ENCODE results near the gene KANK3. TPM values are rescaled to one million over a fixed set of nuclear protein-coding genes. Genes with fewer than 3 reads are reported as not detected.

The KANK3 gene
- total RNA-seq, 1 experiment from 2014 or later: 7.7 TPM

- Histone ChIP-seq H2BK15ac (ENCODE audit: low read depth, low read length) (no peak overlapping the region), H3K79me2 (ENCODE audit: insufficient read depth, low read length) (no peaks in the 10 kb centered on the region; the same call in 1 of the 2 replicates), H3T11ph (ENCODE audit: low read length) (no peak overlapping the region), H3K9ac (ENCODE audit: extremely low read depth, insufficient read length, low read length) (peak overlapping the region; percentile 63), H3K27ac (ENCODE audit: insufficient read length, low read depth, low read length) (no peak overlapping the region), H3K14ac (ENCODE audit: insufficient read depth, low read length) (peak overlapping the region; percentile 93), H4K8ac (replicated peaks; ENCODE audit: insufficient read length, low read depth, low read length) (no peak overlapping the region), H2AK5ac (ENCODE audit: insufficient read length, low read length) (no peak overlapping the region), H2BK120ac (ENCODE audit: low read depth, low read length, poor library complexity, severe bottlenecking) (no peak overlapping the region), H3K9me3 (ENCODE audit: control insufficient read depth, low read depth, low read length) (no peaks in the 10 kb centered on the region), H3K27me3 (ENCODE audit: insufficient read depth, low read length) (no peaks in the 10 kb centered on the region), H3K4me2 (ENCODE audit: insufficient read depth, insufficient read length, low read length) (peak overlapping the region; percentile 92), H3K23me2 (ENCODE audit: insufficient read length, low read depth, low read length, poor library complexity, severe bottlenecking) (peaks cover 11% of the 10 kb centered on the region), H2BK12ac (ENCODE audit: insufficient read length, low read depth, low read length) (no peak overlapping the region), H3K56ac (ENCODE audit: insufficient read length, low read depth, low read length) (no peak overlapping the region), H3K18ac (ENCODE audit: insufficient read length, low read depth, low read length) (peak overlapping the region; percentile 41), H3K23ac (ENCODE audit: insufficient read length, low read depth, low read length) (no peak overlapping the region), H2BK20ac (ENCODE audit: low read depth, low read length, poor library complexity, severe bottlenecking) (no peak overlapping the region), H3K4ac (ENCODE audit: low read depth, low read length) (no peak overlapping the region; the same call in 1 of the 2 replicates), H2BK5ac (ENCODE audit: insufficient read length, low read length) (no peak overlapping the region), H3K4me1 (ENCODE audit: insufficient read depth, low read length) (no peaks in the 10 kb centered on the region), H4K91ac (ENCODE audit: insufficient read length, low read depth, low read length) (peak overlapping the region; percentile 2), H4K5ac (ENCODE audit: insufficient read length, low read depth, low read length) (no peak overlapping the region), H2AFZ (ENCODE audit: low read length) (no peak overlapping the region), H3K79me1 (ENCODE audit: insufficient read depth, low read depth, low read length, poor library complexity, severe bottlenecking) (no peaks in the 10 kb centered on the region), H4K20me1 (ENCODE audit: control insufficient read depth, insufficient read depth, insufficient read length) (no peaks in the 10 kb centered on the region)
- Mint-ChIP-seq H3K9me3 (no peaks in the 10 kb centered on the region), H3K27ac (peak overlapping the region; percentile 56 to 98 (median 63); a peak in 5 of 7 replicates), H3K4me1 (peaks cover 22 to 30% of the 10 kb centered on the region in 2 experiments), H3K27me3 (ENCODE audit: low read depth) (no peaks in the 10 kb centered on the region), H3K4me3 (peak overlapping the region; percentile 89 to 99), H3K36me3 (ENCODE audit: insufficient read depth in 1 of 3, low read depth in 3 of 3) (peaks cover 28 to 34% (median 28%) of the 10 kb centered on the region in 3 experiments)
- no peak for DNase-seq
- TF ChIP-seq, protein P1, sequence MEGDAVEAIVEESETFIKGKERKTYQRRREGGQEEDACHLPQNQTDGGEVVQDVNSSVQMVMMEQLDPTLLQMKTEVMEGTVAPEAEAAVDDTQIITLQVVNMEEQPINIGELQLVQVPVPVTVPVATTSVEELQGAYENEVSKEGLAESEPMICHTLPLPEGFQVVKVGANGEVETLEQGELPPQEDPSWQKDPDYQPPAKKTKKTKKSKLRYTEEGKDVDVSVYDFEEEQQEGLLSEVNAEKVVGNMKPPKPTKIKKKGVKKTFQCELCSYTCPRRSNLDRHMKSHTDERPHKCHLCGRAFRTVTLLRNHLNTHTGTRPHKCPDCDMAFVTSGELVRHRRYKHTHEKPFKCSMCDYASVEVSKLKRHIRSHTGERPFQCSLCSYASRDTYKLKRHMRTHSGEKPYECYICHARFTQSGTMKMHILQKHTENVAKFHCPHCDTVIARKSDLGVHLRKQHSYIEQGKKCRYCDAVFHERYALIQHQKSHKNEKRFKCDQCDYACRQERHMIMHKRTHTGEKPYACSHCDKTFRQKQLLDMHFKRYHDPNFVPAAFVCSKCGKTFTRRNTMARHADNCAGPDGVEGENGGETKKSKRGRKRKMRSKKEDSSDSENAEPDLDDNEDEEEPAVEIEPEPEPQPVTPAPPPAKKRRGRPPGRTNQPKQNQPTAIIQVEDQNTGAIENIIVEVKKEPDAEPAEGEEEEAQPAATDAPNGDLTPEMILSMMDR (conservative IDR thresholded peaks at IDR 0.05): peak; percentile 39; the same call in 2 of the 3 replicates
- no CpG with 5 or more reads among the region's 24 CpGs for WGBS (ENCODE audit: extremely low coverage, insufficient read length, low lambda C conversion rate)
These were observed 35.6 kb downstream of the KANK3 start for GRCh38 chr19:8307400-8307964.
